SK-N-SH (cell line): Measurements from ENCODE around the gene SLC35B4. TPM values are rescaled to one million over a fixed set of nuclear protein-coding genes. Genes with fewer than 3 reads are reported as not detected.

Source experiments
- CTCF ChIA-PET: fragments of 300-600, 350-600 bp; formaldehyde crosslinking; extraction: SDS; loops from one replicate; lab custom pipeline; 2021; lab: Yijun Ruan, JAX
- POLR2A ChIA-PET: fragments of 350-600 bp; sonication (Branson Sonifier 250); formaldehyde crosslinking; extraction: SDS; loops from one replicate; lab custom pipeline; 2020; ENCODE audit warnings: antibody characterized with exemption, inconsistent platforms; lab: Yijun Ruan, JAX
- DNase-seq: peaks from one replicate; pipeline ENCODE4 v3.0.0; 2012
- H2AFZ ChIP-seq: fragments of 200-600 bp; sonication (generic); 2 replicates; pipeline ENCODE4 v1.8.1; 2016; ENCODE audit warnings: antibody characterized with exemption, mild to moderate bottlenecking, low read depth
- H3F3A ChIP-seq: fragments of 200-600 bp; sonication (generic); replicated peaks from 2 replicates; pipeline ENCODE3; 2016; ENCODE audit warnings: antibody characterized with exemption, mild to moderate bottlenecking; ENCODE audit not compliant: insufficient read depth
- H3K27ac ChIP-seq, 2 experiments: fragments of 200-500 bp in 1 of 2; fragments of 200-600 bp in 1 of 2; sonication (Bioruptor generic) in 1 of 2; sonication (generic), shearing (Covaris generic) in 1 of 2; 2 replicates each; pipeline versions ENCODE4 v1.5.1 to v1.6.1; 2014 to 2016; ENCODE audit warnings: low read depth in 2 of 2, inconsistent platforms in 1 of 2, low read length in 1 of 2, mild to moderate bottlenecking in 1 of 2, mixed read lengths in 1 of 2
- H3K27me3 ChIP-seq: fragments of 200-600 bp; sonication (generic), shearing (Covaris generic); 2 replicates; pipeline ENCODE4 v1.6.1; 2016; ENCODE audit warnings: mixed run types; ENCODE audit not compliant: insufficient read depth
- H3K36me3 ChIP-seq, 2 experiments: fragments of 200-500 bp in 1 of 2; fragments of 200-600 bp in 1 of 2; sonication (Bioruptor generic) in 1 of 2; sonication (generic) in 1 of 2; replicated peaks in 1 of 2; 2 replicates each; pipeline versions ENCODE3 to v1.5.1; 2014 to 2016; ENCODE audit warnings: low read length in 1 of 2, mild to moderate bottlenecking in 1 of 2; ENCODE audit not compliant: insufficient read depth in 2 of 2, control insufficient read depth in 1 of 2
- H3K4me1 ChIP-seq, 2 experiments: fragments of 200-500 bp in 1 of 2; fragments of 200-600 bp in 1 of 2; sonication (Bioruptor generic) in 1 of 2; sonication (generic), shearing (Covaris generic) in 1 of 2; 2 replicates each; pipeline versions ENCODE4 v1.5.1 to v1.6.1; 2014 to 2016; ENCODE audit warnings: low read depth in 1 of 2, low read length in 1 of 2, mixed run types in 1 of 2; ENCODE audit not compliant: insufficient read depth in 2 of 2, control insufficient read depth in 1 of 2
- H3K4me2 ChIP-seq: fragments of 200-600 bp; sonication (generic), shearing (Covaris generic); 2 replicates; pipeline ENCODE4 v1.6.1; 2017; ENCODE audit warnings: mixed run types
- H3K4me3 ChIP-seq, 2 experiments: fragments of 200-500 bp in 1 of 2; fragments of 200-600 bp in 1 of 2; sonication (Bioruptor generic) in 1 of 2; sonication (generic), shearing (Covaris generic) in 1 of 2; 2 replicates each; pipeline versions ENCODE4 v1.5.1 to v1.8.1; 2014 to 2016; ENCODE audit warnings: low read depth in 2 of 2, inconsistent platforms in 1 of 2, low read length in 1 of 2, mild to moderate bottlenecking in 1 of 2, mixed read lengths in 1 of 2, moderate library complexity in 1 of 2
- H3K79me2 ChIP-seq: fragments of 200-600 bp; sonication (generic); 2 replicates; pipeline ENCODE4 v1.8.1; 2017; ENCODE audit warnings: mild to moderate bottlenecking; ENCODE audit not compliant: insufficient read depth
- H3K9ac ChIP-seq: fragments of 200-600 bp; sonication (generic); 2 replicates; pipeline ENCODE4 v1.6.1; 2017; ENCODE audit warnings: mixed run types
- H3K9me2 ChIP-seq: fragments of 200-600 bp; sonication (generic); 2 replicates; pipeline ENCODE4 v1.6.1; 2017; ENCODE audit warnings: mixed run types
- H3K9me3 ChIP-seq: fragments of 200-600 bp; sonication (generic); 2 replicates; pipeline ENCODE4 v1.6.1; 2017; ENCODE audit warnings: mixed run types, mild to moderate bottlenecking, moderate library complexity
- H4K20me1 ChIP-seq: fragments of 200-600 bp; sonication (generic); 2 replicates; pipeline ENCODE4 v1.6.1; 2017; ENCODE audit warnings: mild to moderate bottlenecking, mixed run types; ENCODE audit not compliant: insufficient read depth
- EP300 ChIP-seq, 2 experiments: IDR thresholded peaks; 2 replicates each; pipeline versions ENCODE4 v1.4.0 to v1.6.1; 2012; ENCODE audit warnings: borderline replicate concordance in 1 of 2, low read depth in 1 of 2, low read length in 1 of 2
- FOXM1 ChIP-seq: IDR thresholded peaks from 2 replicates; pipeline ENCODE4 v1.4.0; 2012; ENCODE audit warnings: low read depth, mild to moderate bottlenecking
- GABPA ChIP-seq: IDR thresholded peaks from 2 replicates; pipeline ENCODE4 v1.4.0; 2012; ENCODE audit warnings: low read depth, mild to moderate bottlenecking
- JUND ChIP-seq: IDR thresholded peaks from 2 replicates; pipeline ENCODE4 v1.4.0; 2012
- MEF2A ChIP-seq: IDR thresholded peaks from 2 replicates; pipeline ENCODE4 v1.4.0; 2012; ENCODE audit warnings: low read depth, borderline replicate concordance
- POLR2AphosphoS5 ChIP-seq: IDR thresholded peaks from 2 replicates; pipeline ENCODE4 v1.6.1; 2012; ENCODE audit warnings: low read depth, low read length
- RAD21 ChIP-seq: IDR thresholded peaks from 2 replicates; pipeline ENCODE4 v1.6.1; 2012; ENCODE audit warnings: mild to moderate bottlenecking, low read length
- RFX5 ChIP-seq: IDR thresholded peaks from 2 replicates; pipeline ENCODE4 v1.6.1; 2012; ENCODE audit warnings: mild to moderate bottlenecking, improper control_type of control experiment, low read length
- TCF12 ChIP-seq: IDR thresholded peaks from 2 replicates; pipeline ENCODE4 v1.4.0; 2012
- YY1 ChIP-seq: IDR thresholded peaks from 2 replicates; pipeline ENCODE4 v1.4.0; 2012; ENCODE audit warnings: low read depth, mild to moderate bottlenecking
- WGBS: methylation state at CpG from one replicate; pipeline ENCODE4 v1.1.6; 2017; ENCODE audit warnings: low lambda C conversion rate; 5-methylcytosine and 5-hydroxymethylcytosine counted together
- polyA plus RNA-seq, 3 experiments: library from polyadenylated mRNA; depleted of rRNA; stranded (reverse); fragments of >200 nt; gene quantifications; 2 replicates each; pipeline ENCODE4 v1.2.3, GENCODE V29; 2012
- TF ChIP-seq, protein P1 (sequence below): IDR thresholded peaks from 2 replicates; pipeline ENCODE4 v1.4.0; 2012; ENCODE audit warnings: low read depth
- TF ChIP-seq, protein P2 (sequence below): fragments of 150-350 bp; IDR thresholded peaks from 2 replicates; pipeline ENCODE4 v1.6.1; 2016; ENCODE audit warnings: mild to moderate bottlenecking, low read depth, low read length
- TF ChIP-seq, protein P3 (sequence below): fragments of 200-600 bp; sonication (generic); IDR thresholded peaks from 2 replicates; pipeline ENCODE4 v1.6.1; 2017; ENCODE audit warnings: antibody characterized with exemption, mild to moderate bottlenecking, moderate library complexity
- TF ChIP-seq, protein P4 (sequence below): IDR thresholded peaks from 2 replicates; pipeline ENCODE4 v1.6.1; 2012; ENCODE audit warnings: mild to moderate bottlenecking, low read depth, low read length, moderate library complexity

SLC35B4 gene
- polyA plus RNA-seq, 1 of the 3 experiments (the other 2 are of a cell fraction) = 19.3 TPM

DNA sequence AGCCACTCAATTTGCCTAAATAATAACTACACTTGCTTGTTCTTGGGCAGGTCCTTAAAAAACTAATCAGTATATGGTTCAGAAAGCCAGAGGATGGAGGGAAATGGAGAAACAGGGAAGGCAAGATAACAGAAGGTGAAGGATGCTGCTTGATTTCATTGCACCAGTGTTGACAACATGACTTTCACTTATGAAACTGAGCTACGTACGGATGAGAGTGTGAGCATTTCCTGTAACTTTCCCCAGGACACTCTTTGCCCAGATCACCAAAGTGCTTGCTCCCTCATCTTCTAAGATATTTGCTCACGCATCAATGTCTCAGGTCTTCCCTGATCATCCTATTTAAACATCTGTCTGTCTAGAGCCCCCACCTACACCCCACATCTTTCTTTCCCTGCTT lies 37.4 kb downstream of the SLC35B4 start:
- H3K9me2 ChIP-seq = no peaks in the 10 kb centered on the region
- ChIA-PET POLR2A (no interaction called here), CTCF (interaction anchor here (1.2 kb wide), 1 partner anchor 138 kb away, joined by 3 read pairs; no protein-coding TSS in a partner anchor)
- no peak overlapping the region for H2AFZ ChIP-seq
- H3K79me2 ChIP-seq = no peaks in the 10 kb centered on the region
- no peaks in the 10 kb centered on the region for H3K36me3 ChIP-seq
- H3K4me1 ChIP-seq = no peaks in the 10 kb centered on the region; a peak in 2 of 4 replicates
- H3K9me3 ChIP-seq = no peaks in the 10 kb centered on the region
- H3K4me2 ChIP-seq = no peak overlapping the region
- no peaks in the 10 kb centered on the region for H3F3A ChIP-seq
- WGBS = 84% methylated on average over 3 of the region's 3 CpGs
- H3K4me3 ChIP-seq = no peak overlapping the region
- no peak for TF ChIP-seq FOXM1
- TF ChIP-seq EP300 (IDR thresholded peaks at IDR 0.05; ENCODE audit: borderline replicate concordance in 1 of 2, low read depth in 1 of 2, low read length in 1 of 2) = no peak
- TF ChIP-seq, protein P1, sequence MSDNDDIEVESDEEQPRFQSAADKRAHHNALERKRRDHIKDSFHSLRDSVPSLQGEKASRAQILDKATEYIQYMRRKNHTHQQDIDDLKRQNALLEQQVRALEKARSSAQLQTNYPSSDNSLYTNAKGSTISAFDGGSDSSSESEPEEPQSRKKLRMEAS = no peak
- TF ChIP-seq JUND = no peak
- TF ChIP-seq GABPA = no peak
- no peak for TF ChIP-seq RAD21
- TF ChIP-seq, protein P2, sequence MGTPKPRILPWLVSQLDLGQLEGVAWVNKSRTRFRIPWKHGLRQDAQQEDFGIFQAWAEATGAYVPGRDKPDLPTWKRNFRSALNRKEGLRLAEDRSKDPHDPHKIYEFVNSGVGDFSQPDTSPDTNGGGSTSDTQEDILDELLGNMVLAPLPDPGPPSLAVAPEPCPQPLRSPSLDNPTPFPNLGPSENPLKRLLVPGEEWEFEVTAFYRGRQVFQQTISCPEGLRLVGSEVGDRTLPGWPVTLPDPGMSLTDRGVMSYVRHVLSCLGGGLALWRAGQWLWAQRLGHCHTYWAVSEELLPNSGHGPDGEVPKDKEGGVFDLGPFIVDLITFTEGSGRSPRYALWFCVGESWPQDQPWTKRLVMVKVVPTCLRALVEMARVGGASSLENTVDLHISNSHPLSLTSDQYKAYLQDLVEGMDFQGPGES = no peak
- TF ChIP-seq TCF12 = no peak
- TF ChIP-seq, protein P3, sequence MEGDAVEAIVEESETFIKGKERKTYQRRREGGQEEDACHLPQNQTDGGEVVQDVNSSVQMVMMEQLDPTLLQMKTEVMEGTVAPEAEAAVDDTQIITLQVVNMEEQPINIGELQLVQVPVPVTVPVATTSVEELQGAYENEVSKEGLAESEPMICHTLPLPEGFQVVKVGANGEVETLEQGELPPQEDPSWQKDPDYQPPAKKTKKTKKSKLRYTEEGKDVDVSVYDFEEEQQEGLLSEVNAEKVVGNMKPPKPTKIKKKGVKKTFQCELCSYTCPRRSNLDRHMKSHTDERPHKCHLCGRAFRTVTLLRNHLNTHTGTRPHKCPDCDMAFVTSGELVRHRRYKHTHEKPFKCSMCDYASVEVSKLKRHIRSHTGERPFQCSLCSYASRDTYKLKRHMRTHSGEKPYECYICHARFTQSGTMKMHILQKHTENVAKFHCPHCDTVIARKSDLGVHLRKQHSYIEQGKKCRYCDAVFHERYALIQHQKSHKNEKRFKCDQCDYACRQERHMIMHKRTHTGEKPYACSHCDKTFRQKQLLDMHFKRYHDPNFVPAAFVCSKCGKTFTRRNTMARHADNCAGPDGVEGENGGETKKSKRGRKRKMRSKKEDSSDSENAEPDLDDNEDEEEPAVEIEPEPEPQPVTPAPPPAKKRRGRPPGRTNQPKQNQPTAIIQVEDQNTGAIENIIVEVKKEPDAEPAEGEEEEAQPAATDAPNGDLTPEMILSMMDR = no peak
- TF ChIP-seq MEF2A = no peak
- no peak for TF ChIP-seq RFX5
- TF ChIP-seq, protein P4, sequence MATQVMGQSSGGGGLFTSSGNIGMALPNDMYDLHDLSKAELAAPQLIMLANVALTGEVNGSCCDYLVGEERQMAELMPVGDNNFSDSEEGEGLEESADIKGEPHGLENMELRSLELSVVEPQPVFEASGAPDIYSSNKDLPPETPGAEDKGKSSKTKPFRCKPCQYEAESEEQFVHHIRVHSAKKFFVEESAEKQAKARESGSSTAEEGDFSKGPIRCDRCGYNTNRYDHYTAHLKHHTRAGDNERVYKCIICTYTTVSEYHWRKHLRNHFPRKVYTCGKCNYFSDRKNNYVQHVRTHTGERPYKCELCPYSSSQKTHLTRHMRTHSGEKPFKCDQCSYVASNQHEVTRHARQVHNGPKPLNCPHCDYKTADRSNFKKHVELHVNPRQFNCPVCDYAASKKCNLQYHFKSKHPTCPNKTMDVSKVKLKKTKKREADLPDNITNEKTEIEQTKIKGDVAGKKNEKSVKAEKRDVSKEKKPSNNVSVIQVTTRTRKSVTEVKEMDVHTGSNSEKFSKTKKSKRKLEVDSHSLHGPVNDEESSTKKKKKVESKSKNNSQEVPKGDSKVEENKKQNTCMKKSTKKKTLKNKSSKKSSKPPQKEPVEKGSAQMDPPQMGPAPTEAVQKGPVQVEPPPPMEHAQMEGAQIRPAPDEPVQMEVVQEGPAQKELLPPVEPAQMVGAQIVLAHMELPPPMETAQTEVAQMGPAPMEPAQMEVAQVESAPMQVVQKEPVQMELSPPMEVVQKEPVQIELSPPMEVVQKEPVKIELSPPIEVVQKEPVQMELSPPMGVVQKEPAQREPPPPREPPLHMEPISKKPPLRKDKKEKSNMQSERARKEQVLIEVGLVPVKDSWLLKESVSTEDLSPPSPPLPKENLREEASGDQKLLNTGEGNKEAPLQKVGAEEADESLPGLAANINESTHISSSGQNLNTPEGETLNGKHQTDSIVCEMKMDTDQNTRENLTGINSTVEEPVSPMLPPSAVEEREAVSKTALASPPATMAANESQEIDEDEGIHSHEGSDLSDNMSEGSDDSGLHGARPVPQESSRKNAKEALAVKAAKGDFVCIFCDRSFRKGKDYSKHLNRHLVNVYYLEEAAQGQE = no peak
- no peak for TF ChIP-seq YY1
- TF ChIP-seq POLR2AphosphoS5 = no peak
- no peaks in the 10 kb centered on the region for H4K20me1 ChIP-seq
- no peak overlapping the region for H3K27ac ChIP-seq
- no peak for DNase-seq
- no peaks in the 10 kb centered on the region for H3K27me3 ChIP-seq
- no peak overlapping the region for H3K9ac ChIP-seq
